GM10266 (cell line): Measurements from ENCODE around the gene GDAP1L1.

Source experiments
- DNase-seq: peaks from one replicate; pipeline ENCODE4 v3.0.0; 2012; ENCODE audit errors: extremely low spot score
- TF ChIP-seq, protein P1 (sequence below): IDR thresholded peaks from 2 replicates; pipeline ENCODE4 v1.5.1; 2012; ENCODE audit warnings: mild to moderate bottlenecking, low read depth; ENCODE audit not compliant: control insufficient read depth, insufficient read depth; ENCODE audit errors: missing control alignments

GDAP1L1 gene

GRCh38 chr20:44219170-44219730 lies 27.9 kb upstream of the GDAP1L1 start:
- TF ChIP-seq, protein P1, sequence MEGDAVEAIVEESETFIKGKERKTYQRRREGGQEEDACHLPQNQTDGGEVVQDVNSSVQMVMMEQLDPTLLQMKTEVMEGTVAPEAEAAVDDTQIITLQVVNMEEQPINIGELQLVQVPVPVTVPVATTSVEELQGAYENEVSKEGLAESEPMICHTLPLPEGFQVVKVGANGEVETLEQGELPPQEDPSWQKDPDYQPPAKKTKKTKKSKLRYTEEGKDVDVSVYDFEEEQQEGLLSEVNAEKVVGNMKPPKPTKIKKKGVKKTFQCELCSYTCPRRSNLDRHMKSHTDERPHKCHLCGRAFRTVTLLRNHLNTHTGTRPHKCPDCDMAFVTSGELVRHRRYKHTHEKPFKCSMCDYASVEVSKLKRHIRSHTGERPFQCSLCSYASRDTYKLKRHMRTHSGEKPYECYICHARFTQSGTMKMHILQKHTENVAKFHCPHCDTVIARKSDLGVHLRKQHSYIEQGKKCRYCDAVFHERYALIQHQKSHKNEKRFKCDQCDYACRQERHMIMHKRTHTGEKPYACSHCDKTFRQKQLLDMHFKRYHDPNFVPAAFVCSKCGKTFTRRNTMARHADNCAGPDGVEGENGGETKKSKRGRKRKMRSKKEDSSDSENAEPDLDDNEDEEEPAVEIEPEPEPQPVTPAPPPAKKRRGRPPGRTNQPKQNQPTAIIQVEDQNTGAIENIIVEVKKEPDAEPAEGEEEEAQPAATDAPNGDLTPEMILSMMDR, result no peak
- no peak for DNase-seq

DNA sequence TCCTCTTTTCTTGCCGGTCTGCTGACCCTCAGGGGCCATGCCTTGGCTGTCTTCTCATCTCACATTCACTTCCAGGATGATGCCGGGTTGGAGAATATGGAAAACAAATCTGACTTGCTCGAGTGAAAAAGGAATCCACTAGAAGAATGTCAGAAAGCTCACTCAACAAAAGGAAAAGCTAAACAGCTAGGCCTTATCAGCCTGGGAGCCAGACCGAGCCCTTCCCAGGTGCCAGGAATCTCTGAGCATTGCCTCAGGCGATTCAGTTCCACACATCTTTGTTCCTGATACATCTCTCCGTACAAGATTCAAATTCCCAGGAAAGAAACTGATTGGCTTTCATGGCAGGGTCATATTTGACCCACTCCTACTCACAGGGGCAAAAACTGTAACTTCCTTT lies 27.3 kb upstream of the GDAP1L1 start:
- TF ChIP-seq, protein P1, result no peak
- no peak for DNase-seq

- DNase-seq, result no peak
- TF ChIP-seq, protein P1, result no peak
Measured at GRCh38 chr20:44221368-44221954, 25.6 kb upstream of the GDAP1L1 start.

DNA sequence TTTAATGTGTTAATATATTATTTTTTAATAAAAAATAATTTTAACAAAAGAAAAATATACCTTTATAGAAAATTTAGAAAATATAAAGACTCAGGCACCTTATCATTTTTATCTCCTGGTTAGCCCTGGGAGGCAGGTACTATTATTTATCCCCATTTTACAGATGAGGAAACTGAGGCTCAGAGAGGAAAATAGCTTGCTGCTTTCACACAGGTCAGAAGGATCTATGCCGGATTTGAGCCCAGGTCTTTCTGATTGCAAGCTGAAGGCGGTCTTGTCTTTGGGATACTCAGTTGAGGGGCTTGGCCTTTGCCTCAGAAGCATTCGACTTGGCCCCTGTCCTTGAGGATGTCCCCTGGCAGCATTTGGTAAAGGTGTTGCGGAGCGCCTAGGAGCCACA lies 25.1 kb upstream of the GDAP1L1 start:
- TF ChIP-seq, protein P1, result no peak
- no peak for DNase-seq

- no peak for DNase-seq
- TF ChIP-seq, protein P1, result no peak
Measured at GRCh38 chr20:44222633-44223368, 24.3 kb upstream of the GDAP1L1 start.

- TF ChIP-seq, protein P1, result no peak
Measured at GRCh38 chr20:44223721-44224120, 23.4 kb upstream of the GDAP1L1 start.

DNA sequence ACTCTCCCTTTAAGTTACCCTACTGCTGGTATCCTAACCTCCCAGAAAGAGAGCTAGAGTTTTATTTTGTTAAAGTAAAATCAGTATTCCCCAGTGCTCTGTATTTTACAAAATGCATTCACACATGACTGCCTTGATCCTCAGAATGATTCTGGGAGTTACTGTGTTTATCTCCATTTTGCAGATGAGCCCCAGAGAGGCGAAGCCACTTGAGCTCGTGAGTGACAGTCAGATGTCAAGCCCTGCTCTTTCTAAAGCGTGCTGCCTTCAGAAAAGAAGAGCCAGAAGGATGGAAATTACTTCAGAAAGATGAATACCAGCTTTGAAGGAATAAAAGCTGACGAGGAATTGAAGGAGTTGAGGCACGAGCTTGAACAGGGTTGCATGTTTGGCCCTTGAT lies 22.5 kb upstream of the GDAP1L1 start:
- no peak for DNase-seq

More at GRCh38 chr20:44223721-44224120, 23.4 kb upstream of the GDAP1L1 start:
- no peak for DNase-seq

More for the DNA sequence above, 22.5 kb upstream of the GDAP1L1 start:
- TF ChIP-seq, protein P1, result no peak
